Nephron (organoid): Measurements from ENCODE around the gene OSBPL3.
A peak's percentile ranks its signal among the peaks of the same experiment; 100 is the strongest.

Source experiments
- H3K27ac Mint-ChIP-seq, 3 experiments: 2 replicates each; pipeline ENCODE4 v1.8.0; 2020; ENCODE audit warnings: mixed read lengths in 3 of 3, mild to moderate bottlenecking in 2 of 3, moderate library complexity in 1 of 3
- H3K27me3 Mint-ChIP-seq: 2 replicates; pipeline ENCODE4 v1.8.0; 2021; ENCODE audit warnings: low read depth, mild to moderate bottlenecking, moderate library complexity, mixed read lengths
- H3K36me3 Mint-ChIP-seq: 2 replicates; pipeline ENCODE4 v1.8.0; 2020; ENCODE audit warnings: low read depth, mixed read lengths
- H3K4me1 Mint-ChIP-seq: 2 replicates; pipeline ENCODE4 v1.8.0; 2020; ENCODE audit warnings: mixed read lengths
- H3K4me3 Mint-ChIP-seq, 3 experiments: 2 replicates each; pipeline ENCODE4 v1.8.0; 2020; ENCODE audit warnings: mild to moderate bottlenecking in 3 of 3, mixed read lengths in 3 of 3, moderate library complexity in 2 of 3
- H3K9me3 Mint-ChIP-seq: 2 replicates; pipeline ENCODE4 v1.8.0; 2020; ENCODE audit warnings: mixed read lengths
- CTCF ChIP-seq, 3 experiments: fragments of 200-600 bp; sonication (generic); IDR thresholded peaks; one replicate each; pipeline ENCODE4 v1.5.0; 2021; ENCODE audit warnings: antibody characterized with exemption in 3 of 3; ENCODE audit not compliant: unreplicated experiment in 3 of 3

OSBPL3 gene

GRCh38 chr7:24843821-24844434 is 136.1 kb downstream of the OSBPL3 start:
- Mint-ChIP-seq H3K4me1 (no peaks in the 10 kb centered on the region), H3K27me3 (no peaks in the 10 kb centered on the region), H3K9me3 (no peaks in the 10 kb centered on the region), H3K4me3 (no peak overlapping the region), H3K36me3 (no peaks in the 10 kb centered on the region), H3K27ac (peak overlapping the region in 1 of 3 experiments; percentile 11)
- no peak for TF ChIP-seq CTCF (IDR thresholded peaks at IDR 0.05; ENCODE audit: unreplicated experiment in 3 of 3)

- no peaks in the 10 kb centered on the region for H3K36me3 Mint-ChIP-seq
- TF ChIP-seq CTCF (IDR thresholded peaks at IDR 0.05; ENCODE audit: unreplicated experiment in 3 of 3) = no peak
- no peaks in the 10 kb centered on the region for H3K4me1 Mint-ChIP-seq
- H3K4me3 Mint-ChIP-seq = no peak overlapping the region
- no peak overlapping the region for H3K27ac Mint-ChIP-seq
- no peaks in the 10 kb centered on the region for H3K9me3 Mint-ChIP-seq
- no peaks in the 10 kb centered on the region for H3K27me3 Mint-ChIP-seq
Measured at GRCh38 chr7:24842449-24843241, 137.3 kb downstream of the OSBPL3 start.

GRCh38 chr7:24842029-24842428 is 137.9 kb downstream of the OSBPL3 start:
- TF ChIP-seq CTCF (IDR thresholded peaks at IDR 0.05; ENCODE audit: unreplicated experiment in 3 of 3) = no peak
- Mint-ChIP-seq H3K27ac (no peak overlapping the region), H3K36me3 (no peaks in the 10 kb centered on the region), H3K4me1 (no peaks in the 10 kb centered on the region), H3K9me3 (no peaks in the 10 kb centered on the region), H3K27me3 (no peaks in the 10 kb centered on the region), H3K4me3 (no peak overlapping the region)

- H3K9me3 Mint-ChIP-seq = no peaks in the 10 kb centered on the region
- no peak overlapping the region for H3K4me3 Mint-ChIP-seq
- H3K36me3 Mint-ChIP-seq = no peaks in the 10 kb centered on the region
- no peak for TF ChIP-seq CTCF (IDR thresholded peaks at IDR 0.05; ENCODE audit: unreplicated experiment in 3 of 3)
- H3K27me3 Mint-ChIP-seq = no peaks in the 10 kb centered on the region
- H3K27ac Mint-ChIP-seq = no peak overlapping the region
- no peaks in the 10 kb centered on the region for H3K4me1 Mint-ChIP-seq
Measured at GRCh38 chr7:24840563-24840962, 139.4 kb downstream of the OSBPL3 start.

GRCh38 chr7:24836084-24836483 is 143.9 kb downstream of the OSBPL3 start:
- Mint-ChIP-seq H3K27me3 (no peaks in the 10 kb centered on the region), H3K9me3 (no peaks in the 10 kb centered on the region), H3K27ac (no peak overlapping the region), H3K4me1 (no peaks in the 10 kb centered on the region), H3K4me3 (no peak overlapping the region), H3K36me3 (no peaks in the 10 kb centered on the region)
- no peak for TF ChIP-seq CTCF (IDR thresholded peaks at IDR 0.05; ENCODE audit: unreplicated experiment in 3 of 3)

GRCh38 chr7:24835643-24836042 is 144.3 kb downstream of the OSBPL3 start:
- no peaks in the 10 kb centered on the region for H3K4me1 Mint-ChIP-seq
- no peaks in the 10 kb centered on the region for H3K36me3 Mint-ChIP-seq

More at GRCh38 chr7:24835643-24836042, 144.3 kb downstream of the OSBPL3 start:
- no peak for TF ChIP-seq CTCF (IDR thresholded peaks at IDR 0.05; ENCODE audit: unreplicated experiment in 3 of 3)
- no peaks in the 10 kb centered on the region for H3K27me3 Mint-ChIP-seq
- H3K4me3 Mint-ChIP-seq = no peak overlapping the region
- H3K9me3 Mint-ChIP-seq = no peaks in the 10 kb centered on the region
- no peak overlapping the region for H3K27ac Mint-ChIP-seq
